ENCODE results near the gene PPARA. TPM values are rescaled to one million over a fixed set of nuclear protein-coding genes. Genes with fewer than 3 reads are reported as not detected.

Gene PPARA
- polyA plus RNA-seq, 3 donors, result 7.2 to 15.4 (median 8.2) TPM

- no peak overlapping the region for H3K27ac ChIP-seq (ENCODE audit: low read depth, low read length)
- 0 to 1% (median 0%) methylated on average over 65 to 99 of the region's 101 CpGs for WGBS, 3 donors
Measured at GRCh38 chr22:46150655-46151477, 540 bp downstream of the PPARA start.

- WGBS, 3 donors, result 77 to 90% (median 89%) methylated on average over 3 of the region's 3 CpGs
- no peak overlapping the region for H3K27ac ChIP-seq (ENCODE audit: low read depth, low read length)
Measured at GRCh38 chr22:46153930-46154329, 3.6 kb downstream of the PPARA start.

GRCh38 chr22:46156031-46156430 lies 5.7 kb downstream of the PPARA start:
- H3K27ac ChIP-seq (ENCODE audit: low read depth, low read length), result no peak overlapping the region
- 47 to 84% (median 83%) methylated on average over 3 of the region's 3 CpGs for WGBS, 3 donors

- 74 to 85% (median 80%) methylated on average over 7 of the region's 7 CpGs for WGBS, 3 donors
- H3K27ac ChIP-seq (ENCODE audit: low read depth, low read length), result no peak overlapping the region
Measured at GRCh38 chr22:46158283-46158682, 8.0 kb downstream of the PPARA start.

- 61 to 93% (median 91%) methylated on average over 7 of the region's 7 CpGs for WGBS, 3 donors
- no peak overlapping the region for H3K27ac ChIP-seq (ENCODE audit: low read depth, low read length)
Measured at GRCh38 chr22:46159212-46159611, 8.9 kb downstream of the PPARA start.

- WGBS, 3 donors, result 86 to 95% (median 93%) methylated on average over 10 of the region's 10 CpGs
- H3K27ac ChIP-seq (ENCODE audit: low read depth, low read length), result no peak overlapping the region
Measured at GRCh38 chr22:46159777-46160176, 9.5 kb downstream of the PPARA start.

- no peak overlapping the region for H3K27ac ChIP-seq (ENCODE audit: low read depth, low read length)
- 46 to 95% (median 92%) methylated on average over 10 of the region's 10 CpGs for WGBS, 3 donors
Measured at GRCh38 chr22:46162285-46162684, 12.0 kb downstream of the PPARA start.

GRCh38 chr22:46162771-46163556 lies 12.6 kb downstream of the PPARA start:
- WGBS, 3 donors, result 45 to 75% (median 70%) methylated on average over 17 of the region's 17 CpGs
- H3K27ac ChIP-seq (ENCODE audit: low read depth, low read length), result no peak overlapping the region

- no peak overlapping the region for H3K27ac ChIP-seq (ENCODE audit: low read depth, low read length)
- WGBS, 3 donors, result 62 to 87% (median 68%) methylated on average over 11 of the region's 11 CpGs
Measured at GRCh38 chr22:46163557-46163888, 13.2 kb downstream of the PPARA start.

GRCh38 chr22:46165977-46166376 lies 15.7 kb downstream of the PPARA start:
- WGBS, 3 donors, result 92 to 97% (median 93%) methylated on average over 3 of the region's 3 CpGs
- no peak overlapping the region for H3K27ac ChIP-seq (ENCODE audit: low read depth, low read length)

GRCh38 chr22:46169628-46170027 lies 19.3 kb downstream of the PPARA start:
- 89 to 98% (median 97%) methylated on average over 1 of the region's 1 CpG for WGBS, 3 donors
- H3K27ac ChIP-seq (ENCODE audit: low read depth, low read length), result no peak overlapping the region

- H3K27ac ChIP-seq (ENCODE audit: low read depth, low read length), result no peak overlapping the region
- WGBS, 3 donors, result 71 to 84% (median 74%) methylated on average over 8 of the region's 8 CpGs
Measured at GRCh38 chr22:46171940-46172339, 21.6 kb downstream of the PPARA start.

GRCh38 chr22:46172522-46173110 lies 22.3 kb downstream of the PPARA start:
- 71 to 92% (median 90%) methylated on average over 11 of the region's 11 CpGs for WGBS, 3 donors
- H3K27ac ChIP-seq (ENCODE audit: low read depth, low read length), result no peak overlapping the region

- no peak overlapping the region for H3K27ac ChIP-seq (ENCODE audit: low read depth, low read length)
- 63 to 80% (median 66%) methylated on average over 3 of the region's 3 CpGs for WGBS, 3 donors
Measured at GRCh38 chr22:46173152-46173551, 22.8 kb downstream of the PPARA start.

- H3K27ac ChIP-seq (ENCODE audit: low read depth, low read length), result no peak overlapping the region
- 88 to 93% (median 92%) methylated on average over 5 of the region's 5 CpGs for WGBS, 3 donors
Measured at GRCh38 chr22:46175631-46176030, 25.3 kb downstream of the PPARA start.

- no peak overlapping the region for H3K27ac ChIP-seq (ENCODE audit: low read depth, low read length)
- WGBS, 3 donors, result 90 to 96% (median 94%) methylated on average over 9 of the region's 9 CpGs
Measured at GRCh38 chr22:46176508-46177003, 26.2 kb downstream of the PPARA start.

- WGBS, 3 donors, result 96% methylated on average over 4 of the region's 4 CpGs
- no peak overlapping the region for H3K27ac ChIP-seq (ENCODE audit: low read depth, low read length)
Measured at GRCh38 chr22:46178755-46179505, 28.6 kb downstream of the PPARA start.

GRCh38 chr22:46179748-46180147 lies 29.4 kb downstream of the PPARA start:
- no peak overlapping the region for H3K27ac ChIP-seq (ENCODE audit: low read depth, low read length)
- 96 to 98% (median 97%) methylated on average over 1 of the region's 1 CpG for WGBS, 3 donors

Measured in adipose tissue (tissue), 3 donors.